Jurkat, Clone E6-1 (cell line): ENCODE data around the gene TNFRSF12A.

Source experiments
- DNase-seq: peaks from one replicate; pipeline ENCODE4 v3.0.0-alpha.2; 2011; ENCODE audit warnings: low read depth, low spot score
- H3K4me3 ChIP-seq: 2 replicates; pipeline ENCODE4 v1.5.1; 2011; ENCODE audit warnings: mild to moderate bottlenecking, low read length, control low read depth, moderate library complexity

Gene TNFRSF12A

GRCh38 chr16:2983706-2984136 lies 36.4 kb upstream of the TNFRSF12A start:
- DNase-seq: no peak

GRCh38 chr16:2985462-2985861 lies 34.7 kb upstream of the TNFRSF12A start:
- H3K4me3 ChIP-seq: no peak overlapping the region
- DNase-seq: no peak

More at GRCh38 chr16:2983706-2984136, 36.4 kb upstream of the TNFRSF12A start:
- peak overlapping the region; percentile 44 for H3K4me3 ChIP-seq

GRCh38 chr16:2985893-2986355 lies 34.2 kb upstream of the TNFRSF12A start:
- no peak overlapping the region for H3K4me3 ChIP-seq

GRCh38 chr16:2986623-2987188 lies 33.5 kb upstream of the TNFRSF12A start:
- DNase-seq: no peak
- H3K4me3 ChIP-seq: no peak overlapping the region

More at GRCh38 chr16:2985893-2986355, 34.2 kb upstream of the TNFRSF12A start:
- no peak for DNase-seq

GRCh38 chr16:2987286-2987685 lies 32.9 kb upstream of the TNFRSF12A start:
- DNase-seq: no peak
- H3K4me3 ChIP-seq: no peak overlapping the region

- no peak for DNase-seq
- H3K4me3 ChIP-seq: no peak overlapping the region
Observed at GRCh38 chr16:2987833-2988232, 32.3 kb upstream of the TNFRSF12A start.

GRCh38 chr16:2988590-2989099 lies 31.5 kb upstream of the TNFRSF12A start:
- H3K4me3 ChIP-seq: no peak overlapping the region
- DNase-seq: no peak

- no peak overlapping the region for H3K4me3 ChIP-seq
- DNase-seq: no peak
Observed at GRCh38 chr16:2990891-2991290, 29.3 kb upstream of the TNFRSF12A start.

GRCh38 chr16:2991566-2992261 lies 28.5 kb upstream of the TNFRSF12A start:
- no peak overlapping the region for H3K4me3 ChIP-seq
- no peak for DNase-seq

- H3K4me3 ChIP-seq: no peak overlapping the region
- no peak for DNase-seq
Observed at GRCh38 chr16:2992383-2993081, 27.6 kb upstream of the TNFRSF12A start.

GRCh38 chr16:2996298-2996697 lies 23.9 kb upstream of the TNFRSF12A start:
- no peak for DNase-seq
- no peak overlapping the region for H3K4me3 ChIP-seq

- no peak for DNase-seq
- H3K4me3 ChIP-seq: no peak overlapping the region
Observed at GRCh38 chr16:2999929-3000328, 20.2 kb upstream of the TNFRSF12A start.

GRCh38 chr16:3000540-3000939 lies 19.6 kb upstream of the TNFRSF12A start:
- H3K4me3 ChIP-seq: no peak overlapping the region
- no peak for DNase-seq

- no peak for DNase-seq
- H3K4me3 ChIP-seq: no peak overlapping the region
Observed at GRCh38 chr16:3001316-3001715, 18.9 kb upstream of the TNFRSF12A start.

GRCh38 chr16:3003582-3004270 lies 16.4 kb upstream of the TNFRSF12A start:
- no peak overlapping the region for H3K4me3 ChIP-seq
- peak; percentile 99 for DNase-seq

- H3K4me3 ChIP-seq: no peak overlapping the region
- no peak for DNase-seq
Observed at GRCh38 chr16:3004319-3004718, 15.8 kb upstream of the TNFRSF12A start.

- no peak for DNase-seq
- no peak overlapping the region for H3K4me3 ChIP-seq
Observed at GRCh38 chr16:3004781-3005284, 15.3 kb upstream of the TNFRSF12A start.

GRCh38 chr16:3007059-3007956 lies 12.9 kb upstream of the TNFRSF12A start:
- no peak overlapping the region for H3K4me3 ChIP-seq
- DNase-seq: no peak
